Natural killer cell treated with Interleukin-12 subunit alpha and Interleukin-12 subunit beta and Interleukin-15 and Interleukin-18, amount 100 ng/mL, for 72 hours (primary cell): ENCODE measurements around the gene DNTT. TPM values are rescaled to one million over a fixed set of nuclear protein-coding genes. Genes with fewer than 3 reads are reported as not detected.

Experiments
- ATAC-seq, 2 donors: fragments of 150-1000 bp; cut with Tn5 transposase in 1 of 2; sonication (Bioruptor Pico), chemical (Tn5 transposase) in 1 of 2; 2 replicates each; pipeline ENCODE4 v1.10.0; 2021
- DNase-seq: peaks from one replicate; pipeline ENCODE4 v3.0.0; 2022; ENCODE audit warnings: low spot score
- H3K27ac Mint-ChIP-seq, 2 donors: 1 replicate in 1 of 2; 2 replicates in 1 of 2; pipeline ENCODE4 v1.8.0; 2022; ENCODE audit warnings: mixed read lengths in 2 of 2, mild to moderate bottlenecking in 1 of 2, moderate library complexity in 1 of 2
- H3K27me3 Mint-ChIP-seq, 2 donors: 1 replicate in 1 of 2; 2 replicates in 1 of 2; pipeline ENCODE4 v1.8.0; 2022; ENCODE audit warnings: mixed read lengths in 2 of 2
- H3K36me3 Mint-ChIP-seq: one replicate; pipeline ENCODE4 v1.8.0; 2022; ENCODE audit warnings: mixed read lengths
- H3K4me1 Mint-ChIP-seq, 2 donors: 1 replicate in 1 of 2; 2 replicates in 1 of 2; pipeline ENCODE4 v1.8.0; 2022; ENCODE audit warnings: low read depth in 2 of 2, mixed read lengths in 2 of 2, mild to moderate bottlenecking in 1 of 2
- H3K4me3 Mint-ChIP-seq: one replicate; pipeline ENCODE4 v1.8.0; 2022; ENCODE audit warnings: mixed read lengths
- H3K9me3 Mint-ChIP-seq: 2 replicates; pipeline ENCODE4 v1.8.0; 2022; ENCODE audit warnings: mixed read lengths
- total RNA-seq, 2 donors: library from RNA; stranded (reverse); gene quantifications; one replicate each; pipeline ENCODE4 v1.2.3, GENCODE V29; 2022

DNTT gene
- total RNA-seq, 2 donors from 2014 or later = not detected

- peaks cover 25 to 31% of the 10 kb centered on the region in 2 donors for H3K27me3 Mint-ChIP-seq
- DNase-seq = no peak
- no peaks in the 10 kb centered on the region for H3K4me1 Mint-ChIP-seq
- H3K4me3 Mint-ChIP-seq = no peak overlapping the region
- H3K36me3 Mint-ChIP-seq = no peaks in the 10 kb centered on the region
- no peaks in the 10 kb centered on the region for H3K9me3 Mint-ChIP-seq
- no peak overlapping the region for H3K27ac Mint-ChIP-seq
- ATAC-seq = no peak
Measured at GRCh38 chr10:96334616-96335526, 30.6 kb downstream of the DNTT start.

GRCh38 chr10:96337106-96337505 lies 32.9 kb downstream of the DNTT start:
- H3K27ac Mint-ChIP-seq = no peak overlapping the region
- no peaks in the 10 kb centered on the region for H3K36me3 Mint-ChIP-seq
- H3K9me3 Mint-ChIP-seq = no peaks in the 10 kb centered on the region
- H3K4me1 Mint-ChIP-seq = no peaks in the 10 kb centered on the region
- DNase-seq = no peak
- H3K4me3 Mint-ChIP-seq = no peak overlapping the region
- H3K27me3 Mint-ChIP-seq = peaks cover 18 to 31% of the 10 kb centered on the region in 2 donors
- ATAC-seq = peak in 1 of 2 donors; percentile 15

GRCh38 chr10:96338279-96338925 lies 34.2 kb downstream of the DNTT start:
- Mint-ChIP-seq H3K9me3 (no peaks in the 10 kb centered on the region), H3K4me1 (no peaks in the 10 kb centered on the region)
- no peak for ATAC-seq

GRCh38 chr10:96339383-96339782 lies 35.1 kb downstream of the DNTT start:
- Mint-ChIP-seq H3K27ac (no peak overlapping the region), H3K36me3 (no peaks in the 10 kb centered on the region), H3K4me3 (no peak overlapping the region), H3K9me3 (no peaks in the 10 kb centered on the region), H3K27me3 (peaks cover 31 to 34% of the 10 kb centered on the region in 2 donors), H3K4me1 (no peaks in the 10 kb centered on the region)
- ATAC-seq (no peak), DNase-seq (no peak)

More at GRCh38 chr10:96338279-96338925, 34.2 kb downstream of the DNTT start:
- no peak overlapping the region for H3K27ac Mint-ChIP-seq
- H3K4me3 Mint-ChIP-seq = no peak overlapping the region
- DNase-seq = no peak
- peaks cover 25 to 32% of the 10 kb centered on the region in 2 donors for H3K27me3 Mint-ChIP-seq
- no peaks in the 10 kb centered on the region for H3K36me3 Mint-ChIP-seq

DNA sequence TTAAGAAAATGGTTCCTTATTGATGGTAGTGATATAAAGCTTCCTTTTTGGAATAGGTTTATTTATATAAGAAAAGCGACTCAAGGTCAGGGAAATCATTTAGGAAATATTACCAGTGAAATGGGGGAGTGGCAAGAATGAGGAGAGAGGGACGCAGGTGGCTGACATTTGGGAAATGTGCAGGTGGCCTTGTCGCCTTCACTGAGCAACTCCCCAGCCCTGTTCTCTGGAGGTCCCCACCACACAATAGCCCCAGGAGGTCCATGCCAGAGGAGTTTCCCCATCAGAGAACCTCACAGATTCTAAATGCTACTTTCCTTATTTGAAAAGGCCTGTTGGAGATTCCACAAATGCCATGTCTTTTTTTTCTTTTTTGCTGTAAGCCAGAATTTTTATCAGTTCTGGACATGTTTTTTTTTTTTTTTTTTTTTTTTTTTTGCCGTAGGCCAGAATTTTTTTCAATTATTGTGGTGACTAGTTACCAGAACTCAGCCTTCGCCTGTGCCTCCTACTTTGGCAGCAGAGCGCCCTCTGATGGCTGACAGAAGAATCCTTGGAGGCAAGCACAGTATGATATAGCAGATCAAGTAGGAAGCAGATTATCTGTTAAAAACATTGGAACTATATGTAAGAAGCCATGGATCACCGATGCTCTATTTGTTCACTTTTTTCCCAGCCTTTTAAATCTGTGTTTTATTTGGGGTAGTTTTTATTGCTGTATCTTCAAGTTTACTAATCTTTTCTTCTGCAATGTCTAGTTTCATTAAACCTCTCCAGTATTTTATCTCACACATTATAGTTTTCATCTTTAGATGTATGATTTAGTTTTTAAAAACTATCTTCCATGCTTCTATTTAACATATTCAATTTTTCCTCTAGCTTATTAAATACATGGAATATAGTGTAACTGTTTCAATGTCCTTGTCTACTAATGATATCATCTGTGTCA lies 36.0 kb downstream of the DNTT start:
- peaks cover 28 to 33% of the 10 kb centered on the region in 2 donors for H3K27me3 Mint-ChIP-seq
- H3K4me3 Mint-ChIP-seq = no peak overlapping the region
- ATAC-seq = peak in 1 of 2 donors; percentile 73
- no peaks in the 10 kb centered on the region for H3K4me1 Mint-ChIP-seq
- H3K9me3 Mint-ChIP-seq = no peaks in the 10 kb centered on the region
- no peak for DNase-seq
- H3K36me3 Mint-ChIP-seq = no peaks in the 10 kb centered on the region
- no peak overlapping the region for H3K27ac Mint-ChIP-seq

DNA sequence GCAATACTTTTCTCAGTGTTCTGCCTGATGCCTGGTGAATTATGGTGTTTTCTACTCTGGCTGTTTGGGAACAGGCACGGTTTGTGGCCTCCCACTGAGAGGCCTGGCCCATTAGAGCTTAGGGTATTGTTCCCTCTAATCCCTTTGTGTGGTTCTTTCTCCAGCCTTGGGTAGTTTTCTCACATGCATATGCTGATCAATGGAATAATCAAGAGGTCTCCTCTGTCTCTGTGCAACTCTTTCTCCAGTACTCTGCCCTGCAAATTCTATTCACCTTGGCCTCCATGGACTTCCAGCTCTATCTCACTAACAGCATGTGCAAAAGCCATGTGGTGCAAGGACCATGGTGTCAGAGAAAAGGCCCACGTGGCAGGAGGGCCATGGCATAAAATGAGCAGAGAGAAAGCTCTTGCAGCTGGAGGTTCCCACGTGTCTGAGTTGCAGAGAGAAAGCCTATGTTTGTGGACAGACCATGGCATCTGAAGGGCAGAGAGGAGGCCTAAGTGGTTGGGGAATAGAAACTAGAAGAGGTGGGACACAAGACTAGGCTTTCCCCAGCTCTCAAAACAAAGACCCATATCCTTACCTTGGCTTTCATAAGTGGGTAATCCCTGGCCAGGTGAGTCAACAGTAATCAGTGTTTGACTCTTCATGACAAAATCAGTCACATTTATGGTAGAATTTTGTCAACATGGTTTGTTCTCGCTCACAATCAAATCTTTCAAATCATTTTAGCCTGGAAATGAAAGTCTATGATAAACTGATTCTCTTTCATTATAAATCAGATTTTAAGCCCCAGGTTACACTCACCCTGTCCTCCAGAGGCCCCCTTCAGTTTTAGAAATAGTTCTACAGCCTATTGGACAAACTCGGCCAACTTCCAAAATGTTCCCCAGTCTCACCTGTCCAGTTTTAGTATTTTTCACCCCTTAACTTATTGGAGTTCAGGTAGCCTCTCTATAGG lies 37.3 kb downstream of the DNTT start:
- peaks cover 25 to 37% of the 10 kb centered on the region in 2 donors for H3K27me3 Mint-ChIP-seq
- ATAC-seq (no peak), DNase-seq (no peak)
- H3K4me3 Mint-ChIP-seq = no peak overlapping the region
- H3K27ac Mint-ChIP-seq = no peak overlapping the region
- no peaks in the 10 kb centered on the region for H3K9me3 Mint-ChIP-seq
- no peaks in the 10 kb centered on the region for H3K4me1 Mint-ChIP-seq
- H3K36me3 Mint-ChIP-seq = peaks cover 7% of the 10 kb centered on the region

- DNase-seq (no peak), ATAC-seq (no peak)
- H3K4me1 Mint-ChIP-seq = no peaks in the 10 kb centered on the region
- peaks cover 21 to 37% of the 10 kb centered on the region in 2 donors for H3K27me3 Mint-ChIP-seq
- no peaks in the 10 kb centered on the region for H3K9me3 Mint-ChIP-seq
- H3K27ac Mint-ChIP-seq = no peak overlapping the region
- H3K36me3 Mint-ChIP-seq = peaks cover 7% of the 10 kb centered on the region
- H3K4me3 Mint-ChIP-seq = no peak overlapping the region
Measured at GRCh38 chr10:96342402-96342801, 38.2 kb downstream of the DNTT start.

DNA sequence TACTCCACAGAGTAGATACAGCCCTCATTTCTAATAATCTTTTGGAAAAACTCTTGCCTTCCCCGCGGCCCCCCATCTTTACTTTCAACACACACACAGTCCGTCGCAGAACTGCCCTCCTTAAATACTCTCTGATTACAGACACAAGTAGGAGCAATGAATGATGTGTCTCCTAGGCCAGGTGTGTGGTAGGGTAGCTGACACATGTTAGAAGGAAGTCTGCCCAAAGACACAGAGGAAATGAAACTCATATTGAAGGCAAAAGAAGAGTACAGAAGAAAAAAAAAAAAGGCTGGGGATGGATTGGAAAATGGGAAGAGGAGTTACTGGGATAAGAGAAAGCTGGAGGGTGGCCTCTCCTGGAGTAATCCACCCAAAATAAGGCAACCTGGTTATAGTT lies 39.9 kb downstream of the DNTT start:
- no peaks in the 10 kb centered on the region for H3K9me3 Mint-ChIP-seq
- ATAC-seq (no peak), DNase-seq (no peak)
- H3K36me3 Mint-ChIP-seq = peaks cover 7% of the 10 kb centered on the region
- no peak overlapping the region for H3K4me3 Mint-ChIP-seq
- no peak overlapping the region for H3K27ac Mint-ChIP-seq
- H3K27me3 Mint-ChIP-seq = peaks cover 22 to 41% of the 10 kb centered on the region in 2 donors
- H3K4me1 Mint-ChIP-seq = no peaks in the 10 kb centered on the region

DNA sequence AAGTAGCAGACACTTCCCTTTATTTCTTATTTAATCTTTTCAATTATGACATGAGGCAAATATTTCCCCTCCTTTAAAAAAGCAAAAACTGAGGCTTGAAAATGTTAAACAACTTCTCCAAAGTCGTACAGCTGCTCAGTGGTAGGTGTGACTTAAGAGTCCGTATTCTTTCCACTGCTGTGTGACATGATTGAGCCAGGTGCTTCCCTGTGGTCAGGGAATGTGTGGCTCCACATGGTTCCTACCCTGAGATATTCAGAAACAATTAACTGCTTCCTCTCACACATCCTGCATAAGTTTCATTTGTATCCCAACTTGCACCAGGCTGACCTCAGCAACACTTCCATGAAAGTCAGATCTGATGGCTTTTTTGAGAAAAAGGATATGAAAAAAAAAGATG lies 41.0 kb downstream of the DNTT start:
- no peaks in the 10 kb centered on the region for H3K9me3 Mint-ChIP-seq
- no peak for DNase-seq
- ATAC-seq = no peak
- H3K36me3 Mint-ChIP-seq = peaks cover 7% of the 10 kb centered on the region
- H3K4me3 Mint-ChIP-seq = no peak overlapping the region
- H3K27ac Mint-ChIP-seq = no peak overlapping the region
- H3K27me3 Mint-ChIP-seq = peaks cover 25 to 46% of the 10 kb centered on the region in 2 donors
- H3K4me1 Mint-ChIP-seq = no peaks in the 10 kb centered on the region

DNA sequence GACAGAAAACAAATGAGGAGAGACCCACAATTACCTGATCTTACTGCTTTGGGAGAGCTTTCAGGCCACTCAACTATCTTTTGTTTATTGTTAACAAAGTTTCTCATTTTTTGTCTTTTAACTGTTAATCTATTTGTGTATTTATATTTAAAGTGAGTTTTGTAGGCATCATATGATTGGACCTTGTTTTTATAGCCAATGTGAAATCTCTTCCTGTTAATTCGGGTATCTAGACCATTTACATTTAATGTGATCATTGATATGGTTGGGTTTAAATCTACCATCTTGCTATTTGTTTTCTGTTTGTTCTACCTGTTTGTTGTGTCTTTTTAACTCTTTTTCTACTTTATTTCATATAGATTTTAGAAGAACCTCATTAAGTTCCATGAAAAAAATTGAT lies 42.1 kb downstream of the DNTT start:
- peaks cover 7% of the 10 kb centered on the region for H3K36me3 Mint-ChIP-seq
- no peaks in the 10 kb centered on the region for H3K4me1 Mint-ChIP-seq
- H3K4me3 Mint-ChIP-seq = no peak overlapping the region
- H3K27ac Mint-ChIP-seq = no peak overlapping the region
- H3K27me3 Mint-ChIP-seq = peaks cover 28 to 53% of the 10 kb centered on the region in 2 donors
- no peak for DNase-seq
- no peaks in the 10 kb centered on the region for H3K9me3 Mint-ChIP-seq
- ATAC-seq = no peak

DNA sequence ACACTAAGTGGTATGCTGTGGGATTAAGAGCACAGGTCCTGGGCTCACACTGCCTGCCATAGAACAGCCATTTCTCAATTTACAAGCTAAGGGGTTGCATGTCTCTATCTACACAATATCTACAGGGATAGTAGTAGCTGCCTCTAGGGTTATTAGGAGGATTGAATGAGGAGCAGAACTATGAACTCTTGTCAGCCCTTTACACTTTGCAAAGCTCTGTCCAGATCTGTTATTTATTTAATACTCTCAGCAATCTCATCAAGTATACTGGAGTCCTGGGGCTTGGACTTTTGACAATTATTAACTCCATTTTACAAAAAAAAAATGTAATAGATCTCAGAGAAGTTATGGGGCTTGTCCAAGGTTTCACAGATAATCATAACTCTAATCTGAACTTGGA lies 47.8 kb downstream of the DNTT start:
- no peaks in the 10 kb centered on the region for H3K9me3 Mint-ChIP-seq
- ATAC-seq = no peak
- no peak overlapping the region for H3K27ac Mint-ChIP-seq
- no peak overlapping the region for H3K4me3 Mint-ChIP-seq
- H3K27me3 Mint-ChIP-seq = peaks cover 12 to 32% of the 10 kb centered on the region in 2 donors
- no peak for DNase-seq
- no peaks in the 10 kb centered on the region for H3K4me1 Mint-ChIP-seq
- H3K36me3 Mint-ChIP-seq = no peaks in the 10 kb centered on the region

DNA sequence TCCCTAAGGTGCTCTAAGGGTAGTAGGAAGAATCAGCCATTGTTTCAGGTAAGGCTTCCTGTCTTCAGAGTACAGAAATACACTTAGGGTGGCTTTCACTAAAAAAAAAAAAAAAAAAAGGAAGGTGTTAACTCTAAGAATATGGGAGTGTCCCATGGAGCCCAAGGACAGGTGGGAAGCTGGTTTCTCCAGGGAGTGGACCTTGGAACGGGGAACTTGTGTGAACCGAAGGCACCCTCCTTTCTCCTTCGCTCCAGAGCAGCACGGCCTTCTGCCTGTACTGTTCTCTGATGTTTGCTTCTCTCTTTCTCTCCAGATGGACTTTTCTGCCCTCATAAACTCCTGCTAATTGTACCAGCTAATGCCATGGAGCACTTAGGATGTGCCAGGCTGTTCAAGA lies 48.3 kb downstream of the DNTT start:
- ATAC-seq = no peak
- H3K36me3 Mint-ChIP-seq = no peaks in the 10 kb centered on the region
- peaks cover 12 to 36% of the 10 kb centered on the region in 2 donors for H3K27me3 Mint-ChIP-seq
- H3K4me1 Mint-ChIP-seq = no peaks in the 10 kb centered on the region
- H3K27ac Mint-ChIP-seq = no peak overlapping the region
- no peaks in the 10 kb centered on the region for H3K9me3 Mint-ChIP-seq
- DNase-seq = no peak
- no peak overlapping the region for H3K4me3 Mint-ChIP-seq
